GM19193 (cell line): Measurements from ENCODE around the gene SIPA1L3.
A peak's percentile ranks its signal among the peaks of the same experiment; 100 is the strongest.

ENCODE experiments used
- POLR2A ChIP-seq: IDR thresholded peaks from 4 replicates; pipeline ENCODE4 v1.6.1; 2011; ENCODE audit not compliant: insufficient read depth, insufficient read length; ENCODE audit errors: extremely low read depth

The SIPA1L3 gene

DNA sequence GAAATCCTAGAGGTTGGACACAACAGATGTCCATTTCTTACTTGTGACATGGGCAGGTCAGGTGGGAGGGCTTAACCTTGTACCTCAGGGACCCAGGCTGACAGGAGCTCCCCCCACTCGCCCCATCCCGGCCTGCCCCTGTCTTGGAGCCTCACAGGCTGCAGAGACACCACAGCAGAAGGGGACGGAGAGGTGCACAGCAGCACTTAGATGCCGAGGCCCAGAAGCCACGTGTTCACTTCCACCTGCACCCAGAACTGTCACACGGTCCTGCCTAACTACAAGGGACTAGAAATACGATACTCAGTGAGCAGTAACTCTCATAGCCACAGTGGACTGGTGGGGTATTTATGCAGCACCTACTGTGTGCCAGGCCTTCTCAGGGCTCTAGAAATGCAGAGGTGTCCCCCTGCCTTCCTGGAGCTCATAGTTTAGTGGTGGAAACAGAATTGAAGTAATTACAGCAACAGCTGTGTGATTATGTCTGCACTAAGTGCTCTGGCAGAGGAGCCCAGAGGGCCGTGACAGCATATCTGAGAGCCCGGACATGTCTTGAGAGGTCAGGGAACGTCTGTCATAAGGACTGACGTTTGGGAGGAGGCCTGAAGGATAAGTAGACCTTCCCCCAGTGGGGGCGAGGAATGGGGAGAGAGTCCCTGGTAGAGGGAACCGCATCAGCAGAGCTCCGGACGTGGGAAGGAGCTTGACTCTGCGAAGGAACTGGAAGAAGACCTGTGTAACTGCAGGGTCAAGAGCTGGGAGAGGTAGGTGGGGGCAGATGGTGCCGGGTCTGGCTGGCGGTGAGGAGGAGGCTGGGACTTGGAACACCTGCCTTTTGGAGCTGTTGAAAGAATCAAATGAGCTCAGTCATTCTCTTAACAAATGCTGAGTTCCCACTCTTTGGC, 130.0 kb downstream of the SIPA1L3 start:
- no peak for TF ChIP-seq POLR2A

- TF ChIP-seq POLR2A, result no peak
Measured at GRCh38 chr19:38039966-38040365, 133.0 kb downstream of the SIPA1L3 start.

DNA sequence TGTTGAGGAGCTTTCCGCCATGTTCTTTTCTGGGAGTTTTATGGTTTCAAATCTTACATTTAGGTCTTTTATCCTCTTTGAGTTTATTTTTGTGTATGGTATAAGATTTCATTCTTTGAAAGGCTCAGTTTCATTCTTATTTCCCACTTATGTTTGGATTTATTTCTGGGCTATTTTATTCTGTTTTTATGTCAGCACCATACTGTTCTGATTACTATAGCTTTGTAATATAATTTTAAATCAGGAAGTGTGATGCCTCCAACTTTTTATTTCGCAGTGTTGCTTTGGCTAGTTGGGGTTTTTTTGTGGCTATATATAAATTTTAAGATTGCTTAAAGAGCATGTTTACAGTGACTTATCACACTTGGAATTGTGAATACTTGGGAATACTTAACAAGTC, 135.1 kb downstream of the SIPA1L3 start:
- TF ChIP-seq POLR2A, result no peak

- no peak for TF ChIP-seq POLR2A
Measured at GRCh38 chr19:38043649-38044144, 136.7 kb downstream of the SIPA1L3 start.

GRCh38 chr19:38044267-38045111, 137.5 kb downstream of the SIPA1L3 start:
- no peak for TF ChIP-seq POLR2A

DNA sequence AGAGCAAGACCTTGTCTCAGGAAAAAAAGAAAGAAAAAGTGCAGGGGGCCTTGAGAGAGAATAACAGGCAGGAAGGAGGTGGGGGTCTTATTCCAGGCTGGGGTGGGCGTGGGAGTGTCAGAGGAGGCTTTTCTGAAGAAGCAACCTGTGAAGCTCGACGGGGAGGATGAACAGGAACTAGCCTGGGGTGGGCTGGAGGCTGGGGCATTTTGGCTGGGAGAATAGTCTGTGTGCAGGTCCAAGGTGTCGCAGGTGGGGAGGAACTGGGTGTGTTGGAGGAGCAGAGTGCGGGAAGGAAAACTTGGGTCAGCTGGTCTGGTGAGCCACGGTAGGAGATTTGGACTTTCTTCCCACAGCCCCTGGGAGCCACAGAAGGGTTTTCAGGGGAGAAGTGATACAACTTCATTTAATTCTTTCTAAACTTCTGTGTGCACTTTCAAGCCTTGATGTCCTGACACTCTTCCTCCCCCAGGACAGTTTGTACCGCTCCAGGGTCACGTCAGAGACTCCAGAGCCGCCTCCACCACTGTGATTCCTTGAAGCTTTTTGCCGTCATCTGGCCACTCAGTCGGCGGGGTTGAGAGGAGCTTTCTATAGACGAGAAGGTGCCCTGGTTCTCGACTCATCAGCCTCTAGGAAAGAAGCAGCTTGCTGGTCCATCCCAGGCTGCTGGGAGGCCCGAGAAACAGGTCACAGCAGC, 138.7 kb downstream of the SIPA1L3 start:
- TF ChIP-seq POLR2A, result no peak

- TF ChIP-seq POLR2A, result peak; percentile 45
Measured at GRCh38 chr19:38046254-38047048, 139.4 kb downstream of the SIPA1L3 start.

- no peak for TF ChIP-seq POLR2A
Measured at GRCh38 chr19:38047049-38047438, 140.0 kb downstream of the SIPA1L3 start.

DNA sequence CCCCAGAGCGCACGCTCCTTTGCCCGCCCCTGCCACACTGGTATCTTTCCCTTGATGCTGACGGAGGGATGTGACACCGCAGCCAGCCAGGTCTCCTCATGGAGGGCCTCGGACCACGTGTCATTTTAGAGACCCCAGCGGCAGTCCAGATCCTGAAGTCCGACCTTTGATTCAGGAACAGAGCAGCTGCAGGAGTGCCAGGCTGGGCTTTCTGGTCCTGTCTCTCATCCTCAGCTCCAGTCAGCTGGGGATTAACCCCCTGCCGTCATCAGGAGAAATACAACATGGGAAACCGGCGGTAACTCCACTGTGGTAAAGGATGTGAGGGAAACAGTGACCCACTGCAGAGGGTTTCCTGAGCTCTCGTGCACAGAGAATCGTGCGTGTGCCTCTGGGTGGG, 140.6 kb downstream of the SIPA1L3 start:
- no peak for TF ChIP-seq POLR2A

DNA sequence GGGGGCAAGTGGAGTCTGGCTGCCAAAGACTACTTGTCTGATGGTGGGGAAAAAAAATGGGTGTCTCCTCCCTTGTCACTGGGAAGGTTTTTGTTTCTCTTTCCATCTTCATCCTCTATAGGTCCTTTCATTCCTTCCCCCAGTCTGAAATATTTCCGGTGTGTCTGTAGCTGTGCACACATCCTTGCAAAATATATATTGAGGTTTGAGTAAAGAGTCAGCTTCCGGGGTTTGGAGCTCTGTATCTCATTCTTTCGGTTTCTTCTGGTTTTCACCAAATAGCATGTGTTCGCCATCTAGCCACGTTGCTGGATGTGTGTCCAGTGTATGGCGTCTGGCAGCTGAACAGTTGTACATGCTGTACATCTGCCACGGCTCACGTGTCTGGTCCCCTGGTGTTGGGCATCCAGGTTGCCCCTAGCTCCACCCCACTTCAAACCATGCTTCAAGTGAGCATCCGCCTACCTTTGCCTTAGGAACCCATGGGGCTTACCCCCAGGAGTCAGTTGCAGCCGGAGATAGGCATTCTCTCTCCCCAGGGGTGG, 142.2 kb downstream of the SIPA1L3 start:
- TF ChIP-seq POLR2A, result peak; percentile 55

- TF ChIP-seq POLR2A, result no peak
Measured at GRCh38 chr19:38055010-38055409, 148.0 kb downstream of the SIPA1L3 start.

GRCh38 chr19:38055655-38056521, 148.9 kb downstream of the SIPA1L3 start:
- no peak for TF ChIP-seq POLR2A

GRCh38 chr19:38056646-38057045, 149.6 kb downstream of the SIPA1L3 start:
- TF ChIP-seq POLR2A, result no peak
